Endothelial cell of umbilical vein (primary cell): ENCODE measurements around the gene FBXL2. TPM values are rescaled to one million over a fixed set of nuclear protein-coding genes. Genes with fewer than 3 reads are reported as not detected.

Experiments
- BruUV-seq: library from RNA; stranded (reverse); fragments of 400-500 nt; replicated peaks from 2 replicates; lab custom pipeline; 2021; lab: Mats Ljungman, UMichigan
- CTCF ChIA-PET: fragments of 300-600, 350-600 bp; sonication (Branson Sonifier 250); formaldehyde crosslinking; loops from one replicate; lab custom pipeline; 2021; ENCODE audit warnings: antibody characterized with exemption, inconsistent platforms; lab: Charles Lee
- POLR2A ChIA-PET: fragments of 300-600, 350-600 bp; sonication (Branson Sonifier 250); formaldehyde crosslinking; loops from one replicate; lab custom pipeline; 2021; ENCODE audit warnings: antibody characterized with exemption, inconsistent platforms; lab: Charles Lee
- DNase-seq: peaks from one replicate; pipeline ENCODE4 v3.0.0-alpha.2; 2011; ENCODE audit warnings: low read depth, low spot score
- FAIRE-seq: peaks from 2 replicates; lab custom pipeline; 2011; peaks lifted over from hg19 to GRCh38; lab: Jason Lieb, UNC
- H2AFZ ChIP-seq: 2 replicates; pipeline ENCODE4 v1.6.0; 2012; ENCODE audit warnings: low read depth, low read length, control low read depth, inconsistent platforms
- H3K27ac ChIP-seq: 2 replicates; pipeline ENCODE4 v1.5.1; 2011; ENCODE audit warnings: low read depth, mild to moderate bottlenecking, control low read depth, low read length, moderate library complexity; ENCODE audit not compliant: insufficient read depth
- H3K27me3 ChIP-seq, 2 experiments: 2 replicates each; pipeline versions ENCODE4 v1.6.0 to v1.6.1; 2011; ENCODE audit warnings: low read length in 2 of 2, mixed read lengths in 1 of 2; ENCODE audit not compliant: control insufficient read depth in 2 of 2, insufficient read depth in 2 of 2
- H3K36me3 ChIP-seq, 2 experiments: 2 replicates in 1 of 2; 3 replicates in 1 of 2; pipeline ENCODE4 v1.5.1; 2011; ENCODE audit warnings: low read length in 2 of 2, mild to moderate bottlenecking in 1 of 2, moderate library complexity in 1 of 2; ENCODE audit not compliant: control insufficient read depth in 2 of 2, insufficient read depth in 2 of 2; ENCODE audit errors: extremely low read depth in 1 of 2
- H3K4me1 ChIP-seq: 3 replicates; pipeline ENCODE4 v1.5.1; 2011; ENCODE audit warnings: mild to moderate bottlenecking, low read length; ENCODE audit not compliant: control insufficient read depth, insufficient read depth; ENCODE audit errors: extremely low read depth
- H3K4me2 ChIP-seq: 2 replicates; pipeline ENCODE4 v1.6.1; 2011; ENCODE audit warnings: low read length, control low read depth, mixed read lengths; ENCODE audit not compliant: insufficient read depth
- H3K4me3 ChIP-seq, 3 experiments: fragments of 200-600 bp in 1 of 3; sonication (generic), shearing (Covaris generic) in 1 of 3; replicated peaks in 1 of 3; 2 replicates each; pipeline ENCODE4 v1.5.1; 2011 to 2016; ENCODE audit warnings: control low read depth in 3 of 3, low read length in 3 of 3, mild to moderate bottlenecking in 2 of 3, inconsistent platforms in 1 of 3, low read depth in 1 of 3, moderate library complexity in 1 of 3; ENCODE audit not compliant: insufficient read depth in 1 of 3
- H3K79me2 ChIP-seq: 2 replicates; pipeline ENCODE4 v1.6.0; 2012; ENCODE audit warnings: low read length, inconsistent platforms; ENCODE audit not compliant: control insufficient read depth, insufficient read depth
- H3K9ac ChIP-seq: replicated peaks from 2 replicates; pipeline ENCODE3; 2011; ENCODE audit warnings: low read length, control low read depth; ENCODE audit not compliant: insufficient read depth; ENCODE audit errors: extremely low read depth
- H3K9me1 ChIP-seq: replicated peaks from 3 replicates; pipeline ENCODE4 v1.6.0; 2011; ENCODE audit warnings: mild to moderate bottlenecking, low read length; ENCODE audit not compliant: control insufficient read depth, insufficient read depth; ENCODE audit errors: extremely low read depth
- H3K9me3 ChIP-seq: replicated peaks from 2 replicates; pipeline ENCODE4 v1.5.1; 2012; ENCODE audit warnings: low read length, inconsistent platforms; ENCODE audit not compliant: control insufficient read depth, insufficient read depth
- H4K20me1 ChIP-seq: replicated peaks from 2 replicates; pipeline ENCODE3; 2011; ENCODE audit warnings: mild to moderate bottlenecking, low read length; ENCODE audit not compliant: control insufficient read depth, insufficient read depth; ENCODE audit errors: extremely low read depth
- CTCF ChIP-seq, 2 donors: IDR thresholded peaks; 1 replicate in 1 of 2; 2 replicates in 1 of 2; pipeline ENCODE4 v1.5.1; 2011; ENCODE audit warnings: low read length in 2 of 2, mild to moderate bottlenecking in 2 of 2, moderate library complexity in 2 of 2, control low read depth in 1 of 2, inconsistent platforms in 1 of 2, low read depth in 1 of 2; ENCODE audit not compliant: insufficient read depth in 1 of 2; ENCODE audit errors: extremely low read depth in 1 of 2
- EZH2 ChIP-seq: IDR thresholded peaks from 2 replicates; pipeline ENCODE4 v1.6.1; 2012; ENCODE audit warnings: borderline replicate concordance, low read depth, mild to moderate bottlenecking, moderate library complexity, low read length, inconsistent platforms; ENCODE audit not compliant: severe bottlenecking
- FOS ChIP-seq: IDR thresholded peaks from 2 replicates; pipeline ENCODE4 v1.6.1; 2011; ENCODE audit warnings: mild to moderate bottlenecking, low read length, moderate library complexity, borderline replicate concordance; ENCODE audit not compliant: insufficient read depth
- JUN ChIP-seq: IDR thresholded peaks from 2 replicates; pipeline ENCODE4 v1.6.1; 2011; ENCODE audit warnings: borderline replicate concordance, low read depth; ENCODE audit not compliant: insufficient read length, insufficient read depth
- dilution Hi-C: fragments of 300-500 bp; cut with MboI; formaldehyde crosslinking; loops from one replicate; pipeline ENCODE4 v1.15.0; 2019; ENCODE audit warnings: low sequenced_read_pairs; ENCODE audit not compliant: extremely low pct_ligation_motif_present
- intact Hi-C: fragments of 100-400 bp; cut with micrococcal nuclease; formaldehyde crosslinking; loops from one replicate; pipeline ENCODE4 v1.10.0; 2022
- polyA plus RNA-seq, 4 experiments: library from polyadenylated mRNA; depleted of rRNA in 3 of 4; stranded (reverse) in 3 of 4; unstranded in 1 of 4; fragments of >200 nt; gene quantifications; 2 replicates each; pipeline versions ENCODE4 v1.2.1 to v1.2.3, GENCODE V29; 2011 to 2012; ENCODE audit warnings: missing spikeins in 1 of 4
- total RNA-seq: library from RNA; stranded (reverse); gene quantifications from 2 replicates; pipeline ENCODE4 v1.2.3, GENCODE V29; 2021

The FBXL2 gene
- total and polyA plus RNA-seq, 2 donors (not counting 3 experiments of a cell fraction or from before 2014, with no cell fraction given) = 21.7 to 44.7 TPM

- ChIA-PET POLR2A (interaction anchor here (1.6 kb wide), 1 partner anchor 241 kb away, joined by 9 read pairs; no protein-coding TSS in a partner anchor), CTCF (interaction anchor here (0.5 to 5.7 kb wide), 98 partner anchors 8 to 424 kb away, joined by 3 to 639 read pairs (median 6); partner anchors contain the start of genes CRTAP, GLB1, SUSD5 and TMPPE)
- no TSS peak for BruUV-seq
- Histone ChIP-seq H3K4me3 (no peak overlapping the region), H3K9me3 (no peaks in the 10 kb centered on the region), H3K9ac (no peak overlapping the region), H3K4me1 (peaks cover 6% of the 10 kb centered on the region), H2AFZ (no peak overlapping the region), H3K36me3 (peaks cover 13% of the 10 kb centered on the region in 2 experiments), H3K27ac (no peak overlapping the region), H3K79me2 (no peaks in the 10 kb centered on the region), H3K4me2 (peak overlapping the region; percentile 52), H4K20me1 (no peaks in the 10 kb centered on the region), H3K27me3 (no peaks in the 10 kb centered on the region), H3K9me1 (no peaks in the 10 kb centered on the region)
- intact Hi-C loops = loop anchor here (1.0 to 5.0 kb wide), 4 partner anchors 95 to 415 kb away; partner anchors contain the start of genes FBXL2 and SUSD5
- TF ChIP-seq EZH2 (no peak), CTCF (IDR thresholded peaks at IDR 0.05; ENCODE audit: extremely low read depth in 1 of 2, insufficient read depth in 1 of 2, low read depth in 1 of 2, low read length in 2 of 2) (peak; percentile 81 to 82), JUN (peak; percentile 61), FOS (peak; percentile 63)
- FAIRE-seq = peak; percentile 87
- dilution Hi-C loops = no loop called here
- DNase-seq = peak; percentile 71
These were observed 95.2 kb downstream of the FBXL2 start for GRCh38 chr3:33372218-33373081.
